Iris pigment epithelial cell (primary cell): ENCODE results near the gene NUP42.
A peak's percentile ranks its signal among the peaks of the same experiment; 100 is the strongest.
"Not testable (repeated sequence)": the region's sequence is repeated elsewhere in the genome, so short reads cannot be mapped to it uniquely, and the experiment has no call there.

ENCODE experiments used
- DNase-seq: peaks from one replicate; pipeline ENCODE4 v3.0.0-alpha.2; 2011; ENCODE audit warnings: low read depth

Gene NUP42

DNA sequence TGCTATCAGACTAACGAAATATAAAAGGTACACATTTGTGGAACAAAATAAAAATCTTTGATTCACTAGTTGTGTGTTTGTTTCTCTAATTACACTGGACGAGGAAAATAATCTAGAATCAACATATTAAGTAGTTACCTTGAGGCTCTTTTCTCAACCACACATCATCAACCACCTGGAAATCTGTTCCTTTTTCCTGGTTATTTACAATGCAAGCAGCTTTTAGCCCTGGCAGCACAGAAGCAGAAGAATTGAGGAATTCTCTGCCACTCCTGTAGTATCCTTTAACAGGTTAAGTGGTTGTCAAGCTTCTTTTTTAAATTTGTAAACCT, 23.7 kb downstream of the NUP42 start:
- DNase-seq = no peak

GRCh38 chr7:23205909-23206767, 24.3 kb downstream of the NUP42 start:
- peak; percentile 11 for DNase-seq

GRCh38 chr7:23207021-23207420, 25.2 kb downstream of the NUP42 start:
- DNase-seq = no peak

DNA sequence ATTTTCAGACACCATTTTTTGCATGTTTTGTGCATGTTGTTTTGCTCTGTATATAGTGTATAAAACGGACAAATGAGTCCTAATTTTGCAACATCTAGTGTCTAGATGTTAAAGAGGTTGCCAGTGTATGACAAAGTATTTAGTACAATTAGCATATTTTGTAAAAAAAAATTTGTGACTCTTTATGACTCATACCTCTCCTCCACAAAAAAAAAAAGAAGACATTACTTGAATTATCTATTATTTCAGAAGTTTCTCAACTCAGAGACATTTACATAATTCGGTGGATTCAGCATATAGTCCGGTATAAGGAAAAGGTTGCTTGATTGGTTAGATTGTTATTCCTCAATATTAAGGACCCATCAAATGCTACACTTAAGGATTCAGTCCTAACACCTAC, 26.0 kb downstream of the NUP42 start:
- DNase-seq = no peak

DNA sequence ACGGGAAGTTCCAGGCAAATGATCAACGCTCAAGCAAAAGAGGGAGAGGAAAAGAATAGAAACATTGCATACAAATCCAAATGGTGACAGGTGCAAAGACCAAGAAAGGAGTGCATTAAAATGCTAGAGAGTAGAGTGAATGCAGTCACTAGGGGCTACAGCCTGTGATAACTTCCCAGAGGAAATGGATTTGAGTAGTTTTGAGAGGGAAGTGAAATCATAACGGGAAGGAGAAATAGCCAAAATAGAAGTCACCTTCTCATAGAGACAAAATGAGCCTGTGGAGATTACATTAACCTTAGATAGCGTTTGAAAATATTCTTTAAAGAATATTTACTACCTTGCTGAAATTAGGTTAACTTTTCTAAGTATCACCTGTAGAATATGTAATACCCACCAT, 26.5 kb downstream of the NUP42 start:
- DNase-seq = no peak

DNA sequence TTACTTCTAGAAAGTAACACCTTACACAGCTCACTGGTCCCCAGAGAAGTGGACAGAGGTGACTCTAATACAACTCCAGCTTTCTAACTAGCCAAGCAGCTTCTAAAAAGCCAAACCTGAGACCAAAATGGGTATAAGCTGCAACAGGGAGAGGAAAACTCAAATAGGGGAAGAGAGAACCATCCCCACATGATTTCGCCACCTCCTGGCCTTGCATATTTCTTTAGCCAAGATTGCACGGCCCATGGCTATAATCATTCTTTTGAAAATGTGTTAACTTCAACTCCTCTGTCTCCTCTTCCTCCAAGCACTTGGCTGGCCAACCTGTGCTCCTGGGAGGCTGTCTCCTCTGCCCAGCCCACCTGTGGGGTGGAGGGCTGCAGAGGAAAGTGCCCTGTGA, 28.7 kb downstream of the NUP42 start:
- no peak for DNase-seq

- no peak for DNase-seq
These were observed 29.7 kb downstream of the NUP42 start for GRCh38 chr7:23211589-23211988.

GRCh38 chr7:23212395-23212794, 30.5 kb downstream of the NUP42 start:
- DNase-seq = no peak

- DNase-seq = no peak
These were observed 31.0 kb downstream of the NUP42 start for GRCh38 chr7:23212841-23213240.

DNA sequence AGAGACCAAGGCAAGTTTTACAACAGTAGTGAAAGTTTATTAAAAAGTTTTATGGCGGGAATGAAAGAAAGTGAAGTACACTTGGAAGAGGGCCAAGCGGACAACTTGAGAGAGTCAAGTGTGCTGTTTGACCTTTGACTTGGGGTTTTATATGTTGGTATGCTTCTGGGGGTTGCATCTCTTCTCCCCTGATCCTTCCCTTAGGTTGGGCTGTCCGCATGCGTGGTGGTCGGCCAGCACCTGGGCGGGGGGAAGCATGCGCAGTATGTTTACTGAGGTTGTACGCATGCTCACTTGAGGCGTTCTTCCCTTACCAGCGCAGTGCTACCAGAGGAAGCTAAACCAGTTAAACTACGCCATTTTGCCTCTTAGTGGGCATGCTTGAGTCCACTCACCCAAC, 31.9 kb downstream of the NUP42 start:
- DNase-seq = no peak

DNA sequence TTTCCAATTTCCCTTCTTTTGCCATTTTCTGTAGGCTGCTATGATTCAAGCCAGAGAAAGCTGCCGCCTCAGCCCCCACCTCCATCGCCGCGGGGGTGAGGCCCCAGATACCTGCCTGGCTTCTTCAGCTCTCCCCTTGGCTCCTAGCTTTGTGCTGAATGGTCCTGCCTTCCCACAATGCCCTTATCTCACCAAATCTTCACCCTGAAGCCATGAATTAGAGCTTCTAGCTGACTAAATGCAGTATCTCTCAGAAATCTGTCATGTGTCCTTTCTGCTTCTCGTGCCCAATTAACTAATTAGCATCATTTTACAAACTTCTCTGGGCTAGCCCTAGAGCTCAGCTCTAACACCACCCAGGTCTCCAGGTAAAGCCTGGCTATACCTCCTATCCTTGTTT, 32.6 kb downstream of the NUP42 start:
- DNase-seq = no peak

GRCh38 chr7:23214938-23215337, 33.1 kb downstream of the NUP42 start:
- no peak for DNase-seq

GRCh38 chr7:23216021-23216420, 34.2 kb downstream of the NUP42 start:
- no peak for DNase-seq

- no peak for DNase-seq
These were observed 36.3 kb downstream of the NUP42 start for GRCh38 chr7:23218196-23218595.

DNA sequence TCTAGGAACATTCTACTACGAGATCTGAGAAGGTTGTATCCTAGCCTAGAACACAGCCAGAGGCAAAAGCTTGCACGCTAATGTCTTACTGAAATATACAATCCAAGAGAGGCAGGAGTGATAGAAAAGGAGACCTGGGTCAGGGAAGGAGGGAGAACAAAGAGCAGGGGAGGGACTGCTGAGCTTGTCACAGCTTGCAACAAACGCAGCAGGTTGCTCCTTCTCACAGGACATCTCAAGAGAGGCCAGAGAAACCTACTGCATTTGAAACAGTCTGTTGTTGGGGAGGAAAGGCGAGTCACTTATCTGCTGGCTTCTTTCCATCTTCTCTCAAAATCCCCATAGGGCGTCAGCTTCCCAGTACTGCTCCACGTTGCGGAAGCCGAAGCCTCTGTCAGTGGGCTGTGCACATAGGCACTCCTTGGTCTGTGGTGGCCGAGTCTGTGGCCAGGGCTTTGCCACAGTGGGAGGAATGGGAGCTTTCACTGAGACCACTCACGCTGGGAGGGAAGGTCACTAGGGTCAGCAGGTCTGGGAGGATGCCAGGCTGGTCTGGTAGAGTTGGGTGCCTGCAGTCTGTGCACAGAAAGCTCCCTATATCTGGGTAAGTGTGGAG, 39.0 kb downstream of the NUP42 start:
- no peak for DNase-seq

DNA sequence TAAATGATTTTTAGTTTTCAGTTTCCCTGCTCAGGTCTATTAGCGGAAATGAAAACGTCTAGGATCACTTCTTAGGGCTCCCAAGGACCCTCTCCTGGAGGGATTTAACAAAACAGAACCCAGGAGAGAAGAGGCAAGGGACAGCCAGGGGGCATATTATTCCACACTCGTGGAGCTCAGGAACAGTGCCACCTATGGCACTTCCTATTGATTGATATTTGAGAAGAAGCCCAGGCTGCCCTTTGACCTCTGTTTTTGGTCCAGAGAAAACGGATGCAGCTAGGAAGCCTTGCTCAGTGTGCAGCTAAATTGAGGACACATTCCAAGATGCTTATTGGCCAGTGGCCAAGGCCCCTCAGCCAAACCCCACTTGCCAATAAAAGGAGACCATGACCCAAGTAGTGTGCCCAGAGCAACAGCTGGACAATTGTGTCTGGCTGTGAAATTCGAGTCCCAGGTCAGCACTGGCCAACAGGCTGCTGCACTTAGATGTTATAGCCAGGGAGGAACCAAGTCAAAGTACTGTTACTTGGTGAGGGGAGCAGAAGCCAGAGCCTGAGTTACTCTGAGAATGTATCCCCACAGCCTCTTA, 40.7 kb downstream of the NUP42 start:
- DNase-seq = no peak

GRCh38 chr7:23224364-23224763, 42.5 kb downstream of the NUP42 start:
- DNase-seq = not testable (repeated sequence)

GRCh38 chr7:23226844-23227450, 45.1 kb downstream of the NUP42 start:
- DNase-seq = no peak

DNA sequence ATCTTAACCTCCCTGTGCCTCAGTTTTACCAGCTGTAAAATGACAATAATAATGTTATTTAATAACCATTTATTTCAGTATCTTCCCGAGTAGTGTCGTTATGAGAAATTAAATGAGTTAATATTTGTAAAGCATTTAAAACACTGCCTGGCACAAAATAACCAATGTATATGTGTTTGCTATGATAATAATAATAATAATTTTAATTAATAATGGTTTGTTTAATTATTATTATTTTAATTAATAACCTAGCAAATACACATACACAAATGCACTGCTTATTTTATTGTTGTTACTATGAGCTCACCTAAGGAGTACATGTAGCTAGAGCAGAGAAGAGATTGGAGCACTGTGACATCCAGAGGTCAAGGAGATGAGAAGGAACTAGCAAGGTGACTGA, 46.6 kb downstream of the NUP42 start:
- no peak for DNase-seq

DNA sequence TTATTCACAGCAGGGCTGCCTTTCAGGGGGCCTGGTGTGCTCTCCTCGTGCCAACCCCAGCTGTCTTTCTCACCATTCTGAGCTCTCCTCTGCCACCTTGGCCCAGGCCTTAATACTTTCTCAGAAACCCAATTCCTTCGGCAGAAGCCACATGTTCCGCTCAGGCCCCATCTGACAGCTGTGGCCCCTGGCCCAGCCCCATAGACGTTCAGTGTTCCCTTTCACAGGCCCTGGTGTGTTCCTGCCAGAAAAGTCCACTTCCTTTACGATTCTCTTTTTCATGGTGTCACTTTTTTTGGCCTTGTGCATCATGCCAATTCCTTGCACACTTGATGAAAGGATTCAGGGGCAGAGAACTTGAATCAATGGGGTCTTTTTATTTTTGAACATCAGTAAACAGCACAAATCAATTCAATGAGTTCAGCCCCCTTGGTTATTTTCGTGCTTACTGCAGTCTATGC, 48.8 kb downstream of the NUP42 start:
- no peak for DNase-seq

- DNase-seq = no peak
These were observed 51.1 kb downstream of the NUP42 start for GRCh38 chr7:23232966-23233365.

GRCh38 chr7:23234569-23235296, 52.9 kb downstream of the NUP42 start:
- peak; percentile 9 for DNase-seq
